GM19240 (cell line): ENCODE data around the gene MGAT4B.
A peak's percentile ranks its signal among the peaks of the same experiment; 100 is the strongest.
"Not testable (repeated sequence)": the region's sequence is repeated elsewhere in the genome, so short reads cannot be mapped to it uniquely, and the experiment has no call there.

Experiments used
- DNase-seq: peaks from one replicate; pipeline ENCODE4 v3.0.0; 2011; ENCODE audit warnings: low spot score; ENCODE audit not compliant: insufficient read length

MGAT4B gene

DNA sequence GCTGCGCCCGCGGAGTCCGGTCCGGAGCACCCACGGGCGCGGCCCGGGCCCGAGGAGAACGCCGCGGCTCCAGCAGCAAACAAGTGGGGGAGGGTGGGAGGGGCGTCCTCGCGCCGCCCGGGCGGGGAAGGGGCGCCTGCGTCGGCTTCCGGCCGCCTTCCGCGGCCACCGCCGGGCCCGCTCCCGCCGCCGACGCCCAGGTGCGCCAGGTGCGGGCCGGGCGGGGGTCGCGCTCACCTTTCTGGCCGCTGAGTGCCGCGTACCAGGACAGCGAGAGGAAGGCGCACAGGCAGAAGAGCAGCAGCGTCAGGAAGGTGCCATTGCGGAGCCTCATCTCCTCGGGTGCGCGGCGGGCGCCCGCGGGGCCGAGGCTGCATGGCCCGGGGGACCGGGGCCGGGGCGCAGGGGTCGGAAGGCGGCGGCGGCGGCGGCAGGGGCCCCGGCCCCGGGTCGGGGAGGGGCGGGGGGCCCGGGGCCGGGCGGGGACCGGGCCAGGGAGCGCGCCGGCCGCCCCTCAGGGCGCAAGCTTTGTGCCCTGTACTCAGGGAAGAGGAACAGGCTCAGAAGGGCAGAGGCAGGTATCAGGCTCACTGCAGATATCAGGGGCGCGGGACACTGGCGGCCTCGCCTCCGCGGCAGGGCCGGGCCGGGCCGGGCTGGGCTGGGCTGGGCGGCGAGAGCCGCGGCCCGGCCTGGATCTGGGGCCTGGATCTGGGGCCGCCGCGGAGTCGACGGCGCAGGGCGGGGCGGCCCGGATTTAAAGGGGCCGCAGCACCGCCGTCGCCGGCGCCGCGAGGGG is at the start of gene MGAT4B:
TSS of gene MGAT4B (minus strand) at position 617 of the 799 bp plus-strand sequence. CDS start at position 334, 283 bp downstream.
- DNase-seq, result peak; percentile 85

DNA sequence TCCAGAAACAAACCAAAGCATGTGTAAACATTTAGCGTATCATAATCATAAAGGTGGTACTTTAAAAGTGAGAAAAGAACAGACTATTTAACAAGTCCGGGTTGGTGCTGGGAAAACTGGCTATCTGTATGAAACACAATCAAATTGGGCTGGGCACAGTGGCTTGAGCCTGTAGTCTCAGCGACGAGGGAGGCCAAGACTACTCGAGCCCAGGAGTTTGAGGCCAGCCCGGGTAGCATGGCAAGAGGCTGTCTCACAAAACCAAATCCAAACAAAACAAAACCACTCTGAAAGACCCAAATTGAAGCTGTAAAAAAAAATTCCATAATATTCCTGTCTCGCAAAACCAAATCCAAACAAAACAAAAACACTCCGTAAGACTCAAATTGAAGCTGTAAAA is 47.7 kb upstream of the MGAT4B start:
- no peak for DNase-seq

DNA sequence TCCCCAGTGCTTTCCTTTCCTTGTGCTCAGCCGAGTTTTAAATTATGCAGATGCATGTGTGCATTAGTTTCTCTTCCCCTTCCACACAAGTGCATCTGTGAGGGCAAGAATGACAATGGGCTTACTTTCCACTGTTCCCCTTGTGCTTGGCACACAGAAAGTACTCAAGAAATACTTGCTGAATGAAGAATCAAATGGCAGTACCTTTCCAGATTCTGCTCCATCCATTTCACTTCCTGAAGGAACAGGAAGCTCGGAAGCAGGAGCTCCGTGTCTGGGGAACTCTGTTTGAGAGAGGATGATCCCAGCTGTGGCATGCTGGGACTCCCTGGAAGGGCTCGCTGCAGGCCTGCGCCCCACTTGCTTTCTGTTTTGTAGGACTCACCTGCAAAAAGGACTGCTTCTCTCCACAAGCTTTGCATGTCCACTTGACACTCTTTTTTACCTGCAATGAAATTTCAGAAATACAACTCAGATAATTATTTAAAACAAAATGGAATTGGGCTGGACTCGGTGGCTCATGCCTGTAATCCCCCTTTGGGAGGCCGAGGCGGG is 46.4 kb upstream of the MGAT4B start:
- no peak for DNase-seq

DNA sequence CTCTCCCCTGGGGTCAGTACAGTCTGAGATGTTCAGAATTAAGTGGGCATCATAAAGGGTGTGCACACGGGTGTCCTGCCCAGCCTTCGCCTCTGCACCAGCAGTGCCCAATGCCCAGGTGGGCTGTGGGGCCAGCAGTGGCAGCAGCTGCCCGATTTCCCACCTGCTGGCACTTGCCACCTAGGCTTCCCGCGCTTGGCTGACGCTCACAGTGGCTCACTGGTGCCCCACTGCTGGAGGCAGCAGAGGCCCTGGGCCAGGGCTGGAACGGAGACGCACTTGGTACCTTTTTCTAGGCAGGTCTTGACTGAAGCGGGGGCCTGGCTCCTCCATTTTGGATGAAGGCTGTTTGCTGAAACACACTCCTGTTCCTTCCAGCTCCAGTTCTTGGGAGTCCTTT is 35.0 kb upstream of the MGAT4B start:
- DNase-seq, result no peak

DNA sequence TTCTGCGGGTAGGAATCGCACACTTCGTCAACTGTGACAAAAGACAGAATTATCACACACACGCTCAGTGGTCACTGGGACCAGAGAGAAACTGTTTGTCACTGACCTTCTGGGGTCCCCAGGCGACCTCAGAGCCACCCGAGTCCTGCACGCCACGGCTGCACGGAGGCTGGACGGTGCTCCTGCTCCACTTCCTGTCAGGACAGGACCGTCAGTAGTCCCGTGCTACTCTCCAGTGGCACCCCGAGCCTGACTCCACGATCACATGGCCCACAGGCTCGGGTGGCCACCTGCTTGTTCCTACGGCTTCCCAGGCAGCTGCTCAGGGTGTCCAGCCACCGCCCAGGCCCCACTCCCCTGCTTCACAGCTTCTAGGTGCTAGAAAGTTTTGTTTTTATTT is 34.1 kb upstream of the MGAT4B start:
- no peak for DNase-seq

DNA sequence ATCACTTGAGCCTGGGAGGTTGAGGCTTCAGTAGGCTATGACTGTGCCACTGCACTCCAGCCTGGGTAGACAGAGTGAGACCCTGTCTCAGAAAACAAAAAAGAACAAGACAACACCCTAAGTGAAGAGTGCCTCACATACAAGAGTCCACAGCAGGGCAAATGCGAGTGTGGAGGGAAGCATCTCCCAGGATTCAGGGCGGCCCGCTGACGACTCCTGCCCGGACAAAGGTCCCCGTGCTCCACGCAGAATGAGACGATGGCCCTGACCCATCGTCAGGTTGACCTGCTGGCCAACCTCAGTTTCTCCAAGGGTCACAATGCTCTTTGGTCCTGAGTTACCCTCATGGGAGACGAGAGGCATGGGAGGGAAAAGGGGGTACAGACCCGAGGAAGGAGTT is 33.7 kb upstream of the MGAT4B start:
- no peak for DNase-seq

DNA sequence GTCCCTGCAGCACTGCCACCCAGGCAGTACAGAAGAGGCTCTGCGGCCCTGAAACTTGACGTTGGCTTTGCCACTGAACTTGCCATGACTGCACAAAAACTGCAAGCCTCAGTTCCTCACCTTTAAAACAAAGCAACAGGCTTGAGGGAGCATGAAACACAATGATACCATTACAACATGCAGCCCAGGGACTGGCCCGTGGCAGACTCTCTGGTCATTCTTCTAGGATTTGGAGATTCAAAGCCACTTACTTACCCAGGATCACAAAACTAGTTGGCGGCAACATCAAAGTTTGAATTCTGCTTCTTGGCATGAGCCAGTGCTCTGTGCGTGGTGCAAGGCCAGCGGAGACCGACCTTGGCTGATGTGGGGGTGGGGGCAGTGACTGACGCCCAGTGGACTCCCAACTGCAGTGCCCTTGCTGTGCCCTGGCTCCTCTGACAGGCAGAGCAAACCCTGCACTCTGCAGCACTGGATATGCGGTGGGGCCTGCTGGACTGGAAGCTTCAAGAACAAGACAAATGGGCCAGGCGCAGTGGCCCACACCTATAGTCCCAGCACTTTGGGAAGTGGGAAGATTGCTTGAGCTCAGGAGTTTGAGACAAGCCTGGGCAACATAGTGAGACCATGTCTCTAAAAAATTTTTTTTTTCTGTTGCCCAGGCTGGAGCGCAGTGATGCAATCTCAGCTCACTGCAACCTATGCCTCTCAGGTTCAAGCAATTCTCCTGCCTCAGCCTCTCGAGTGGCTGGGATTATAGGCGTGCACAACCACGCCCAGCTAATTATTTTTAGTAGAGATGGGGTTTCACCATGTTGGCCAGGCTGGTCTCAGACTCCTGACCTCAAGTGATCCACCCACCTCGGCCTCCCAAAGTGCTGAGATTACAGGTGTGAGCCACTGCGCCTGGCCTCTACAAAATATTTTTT is 32.9 kb upstream of the MGAT4B start:
- no peak for DNase-seq

DNA sequence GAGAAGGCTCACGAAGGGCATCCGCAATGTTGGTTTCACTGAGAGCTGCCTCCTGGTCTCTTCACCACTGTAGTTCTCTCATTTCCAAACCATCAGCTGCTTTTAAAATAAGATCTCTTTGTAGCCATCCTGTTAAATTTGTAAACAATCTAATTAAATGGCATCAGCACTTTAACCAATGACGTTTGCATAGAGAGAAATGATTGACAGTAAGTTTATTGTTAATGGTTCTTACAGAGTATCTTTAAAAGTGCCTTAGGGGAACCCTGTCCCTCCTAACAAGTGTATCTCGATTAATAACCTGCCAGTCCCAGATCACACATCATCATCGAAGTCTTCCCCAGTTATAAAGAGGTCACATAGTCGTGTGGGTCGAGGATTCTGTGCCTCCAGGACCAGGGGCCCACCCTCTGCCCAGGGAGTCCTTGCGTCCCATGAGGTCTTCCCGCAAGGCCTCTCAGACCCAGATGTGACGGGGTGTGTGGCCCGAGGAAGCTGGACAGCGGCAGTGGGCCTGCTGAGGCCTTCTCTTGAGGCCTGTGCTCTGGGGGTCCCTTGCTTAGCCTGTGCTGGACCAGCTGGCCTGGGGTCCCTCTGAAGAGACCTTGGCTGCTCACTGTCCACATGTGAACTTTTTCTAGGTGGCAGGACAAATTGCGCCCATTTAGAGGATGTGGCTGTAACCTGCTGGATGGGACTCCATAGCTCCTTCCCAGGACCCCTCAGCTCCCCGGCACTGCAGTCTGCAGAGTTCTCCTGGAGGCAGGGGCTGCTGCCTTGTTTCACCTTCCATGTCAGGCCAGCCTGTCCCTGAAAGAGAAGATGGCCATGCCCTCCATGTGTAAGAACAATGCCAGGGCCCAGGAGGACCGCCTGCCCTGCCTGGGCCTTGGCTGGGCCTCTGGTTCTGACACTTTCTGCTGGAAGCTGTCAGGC is 30.7 kb upstream of the MGAT4B start:
- no peak for DNase-seq

DNA sequence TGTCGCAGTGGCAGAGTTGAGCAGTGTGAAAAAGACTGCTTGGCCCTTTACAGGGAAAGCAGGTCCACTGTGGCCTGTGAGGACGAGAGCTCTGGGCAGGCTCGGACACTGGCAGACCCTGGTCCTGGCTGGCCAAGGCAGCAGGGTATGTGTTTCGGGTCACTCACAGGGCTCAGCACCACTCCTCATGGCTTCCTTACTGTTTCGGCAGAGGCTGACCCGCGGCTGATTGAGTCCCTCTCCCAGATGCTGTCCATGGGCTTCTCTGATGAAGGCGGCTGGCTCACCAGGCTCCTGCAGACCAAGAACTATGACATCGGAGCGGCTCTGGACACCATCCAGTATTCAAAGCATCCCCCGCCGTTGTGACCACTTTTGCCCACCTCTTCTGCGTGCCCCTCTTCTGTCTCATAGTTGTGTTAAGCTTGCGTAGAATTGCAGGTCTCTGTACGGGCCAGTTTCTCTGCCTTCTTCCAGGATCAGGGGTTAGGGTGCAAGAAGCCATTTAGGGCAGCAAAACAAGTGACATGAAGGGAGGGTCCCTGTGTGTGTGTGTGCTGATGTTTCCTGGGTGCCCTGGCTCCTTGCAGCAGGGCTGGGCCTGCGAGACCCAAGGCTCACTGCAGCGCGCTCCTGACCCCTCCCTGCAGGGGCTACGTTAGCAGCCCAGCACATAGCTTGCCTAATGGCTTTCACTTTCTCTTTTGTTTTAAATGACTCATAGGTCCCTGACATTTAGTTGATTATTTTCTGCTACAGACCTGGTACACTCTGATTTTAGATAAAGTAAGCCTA is 29.8 kb upstream of the MGAT4B start:
- no peak for DNase-seq

DNA sequence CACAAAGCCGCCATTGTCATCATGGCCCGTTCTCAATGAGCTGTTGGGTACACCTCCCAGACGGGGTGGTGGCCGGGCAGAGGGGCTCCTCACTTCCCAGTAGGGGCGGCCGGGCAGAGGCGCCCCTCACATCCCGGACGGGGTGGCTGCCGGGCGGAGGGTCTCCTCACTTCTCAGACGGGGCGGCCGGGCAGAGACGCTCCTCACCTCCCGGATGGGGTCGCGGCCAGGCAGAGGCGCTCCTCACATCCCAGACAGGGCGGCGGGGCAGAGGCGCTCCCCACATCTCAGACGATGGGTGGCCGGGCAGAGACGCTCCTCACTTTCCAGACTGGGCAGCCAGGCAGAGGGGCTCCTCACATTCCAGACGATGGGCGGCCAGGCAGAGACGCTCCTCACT is 28.2 kb upstream of the MGAT4B start:
- DNase-seq, result not testable (repeated sequence)

DNA sequence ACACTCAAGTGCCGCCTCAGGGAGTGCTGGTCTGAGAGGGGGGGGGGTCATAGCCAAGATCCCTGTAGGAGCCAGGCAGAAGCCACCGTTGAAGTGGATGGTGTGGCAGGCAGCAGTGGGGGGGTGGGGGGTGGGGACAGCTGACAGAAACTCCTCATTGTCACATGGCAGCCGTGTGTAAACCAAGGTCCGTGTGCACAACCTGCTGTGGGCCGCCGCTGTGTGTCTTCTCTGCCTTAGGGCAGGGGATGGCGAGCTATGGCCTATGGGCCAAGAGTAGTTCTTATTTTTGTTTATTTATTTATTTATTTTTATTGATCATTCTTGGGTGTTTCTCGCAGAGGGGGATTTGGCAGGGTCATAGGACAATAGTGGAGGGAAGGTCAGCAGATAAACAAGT is 27.5 kb upstream of the MGAT4B start:
- DNase-seq, result no peak

DNA sequence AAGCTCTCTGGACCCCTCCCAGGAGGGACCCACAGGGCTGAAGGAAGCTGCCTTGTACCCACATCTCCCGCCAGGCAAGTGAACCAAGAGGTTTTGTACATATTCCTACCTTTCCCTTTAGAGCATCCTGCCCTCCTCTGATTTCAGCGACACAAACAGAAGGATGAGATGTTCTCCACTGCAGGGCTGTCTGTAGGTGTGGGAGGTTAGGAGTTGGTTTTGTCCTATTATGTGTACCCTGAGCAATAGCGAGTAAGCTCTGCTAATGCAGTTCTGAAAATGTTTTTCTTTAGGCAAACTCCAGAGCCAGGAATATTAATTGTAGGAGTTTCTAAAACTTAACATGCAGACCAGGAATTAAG is 27.0 kb upstream of the MGAT4B start:
- no peak for DNase-seq

DNA sequence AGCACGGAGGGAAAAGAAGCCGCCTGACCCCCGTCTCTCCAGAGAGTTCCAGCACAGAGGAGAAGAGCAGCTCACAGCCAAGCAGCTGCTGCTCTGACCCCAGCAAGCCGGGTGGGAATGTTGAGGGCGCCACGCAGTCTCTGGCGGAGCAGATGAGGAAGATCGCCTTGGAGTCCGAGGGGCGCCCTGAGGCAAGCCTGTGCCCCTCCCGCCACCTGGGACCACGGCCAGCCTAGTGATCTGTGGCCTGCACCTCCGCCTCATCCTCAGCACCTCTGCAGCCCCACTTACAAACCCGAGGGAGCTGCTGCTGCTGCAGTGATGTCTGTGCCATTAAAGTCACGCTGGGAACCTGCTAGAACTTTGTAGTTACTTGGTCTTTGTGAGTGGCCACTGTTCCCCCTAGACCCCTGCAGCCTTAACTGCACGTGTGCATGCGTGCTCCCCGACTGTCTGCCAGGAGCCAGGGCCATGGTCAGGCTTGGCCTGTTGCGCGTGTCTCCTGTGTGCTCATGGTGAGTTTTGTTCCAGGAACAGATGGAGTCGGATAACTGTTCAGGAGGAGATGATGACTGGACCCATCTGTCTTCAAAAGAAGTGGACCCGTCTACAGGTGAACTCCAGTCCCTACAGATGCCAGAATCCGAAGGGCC is 26.5 kb upstream of the MGAT4B start:
- DNase-seq, result no peak

DNA sequence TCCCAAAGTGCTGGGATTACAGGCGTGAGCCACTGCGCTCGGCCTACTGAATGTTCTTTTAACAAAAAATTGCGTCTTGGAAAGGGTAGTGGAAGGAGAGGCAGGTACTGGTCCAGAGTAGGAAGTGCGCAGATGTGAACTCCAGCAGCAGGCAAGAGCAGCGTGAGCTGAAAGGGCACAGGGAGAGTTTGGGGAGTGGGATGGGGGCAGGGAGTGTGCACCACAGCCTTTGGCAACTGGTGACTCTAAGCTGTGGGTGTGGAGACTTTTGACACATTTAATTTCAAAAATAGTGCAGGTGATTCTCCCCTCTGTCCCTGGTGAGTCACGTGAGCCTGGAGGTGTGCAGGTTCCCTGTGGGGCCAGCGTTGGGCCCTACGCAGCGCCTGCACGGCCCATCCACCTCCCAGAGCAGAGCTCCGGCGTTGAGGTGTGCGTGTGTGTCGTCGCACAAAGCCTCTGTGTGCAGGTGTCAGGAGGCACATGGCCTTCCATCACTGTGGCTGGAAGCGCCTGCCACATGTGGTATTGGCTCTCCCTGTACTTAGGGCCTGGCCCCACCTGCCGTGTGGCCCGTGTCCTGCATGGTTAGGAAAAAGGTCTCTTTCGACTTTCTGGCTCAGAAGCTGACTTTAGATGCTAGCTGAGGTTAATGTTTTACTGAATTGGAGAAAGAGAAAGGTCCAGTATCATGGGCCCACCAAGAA is 25.5 kb upstream of the MGAT4B start:
- DNase-seq, result no peak

DNA sequence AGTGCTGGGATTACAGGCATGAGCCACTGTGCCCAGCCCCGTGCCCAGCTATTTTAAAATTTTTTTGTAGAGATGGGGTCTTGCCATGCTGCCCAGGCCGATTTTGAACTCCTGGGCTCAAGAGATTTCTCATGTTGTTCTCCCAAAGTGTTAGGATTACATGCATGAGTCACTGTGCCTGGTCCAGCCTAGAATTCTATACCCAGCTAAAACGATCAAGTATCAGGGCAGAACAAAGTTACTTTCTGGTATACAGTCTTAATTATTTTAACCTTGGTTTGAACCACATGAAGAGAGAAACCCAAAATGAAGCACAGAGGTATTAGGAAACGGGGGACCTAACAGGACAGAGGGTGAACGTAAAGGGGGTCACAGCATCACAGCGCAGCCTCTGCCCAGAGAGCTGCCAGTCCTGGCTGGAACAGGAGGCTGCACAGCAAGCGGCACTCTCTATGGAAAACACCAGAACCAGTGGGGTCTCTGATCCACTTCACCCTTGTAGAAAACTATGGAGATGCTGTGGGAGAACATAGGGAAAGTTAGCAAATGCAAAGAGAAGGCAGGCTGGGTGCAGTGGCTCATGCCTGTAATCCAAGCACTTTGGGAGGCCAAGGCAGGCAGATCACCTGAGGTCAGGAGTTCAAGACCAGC is 24.3 kb upstream of the MGAT4B start:
- DNase-seq, result no peak

DNA sequence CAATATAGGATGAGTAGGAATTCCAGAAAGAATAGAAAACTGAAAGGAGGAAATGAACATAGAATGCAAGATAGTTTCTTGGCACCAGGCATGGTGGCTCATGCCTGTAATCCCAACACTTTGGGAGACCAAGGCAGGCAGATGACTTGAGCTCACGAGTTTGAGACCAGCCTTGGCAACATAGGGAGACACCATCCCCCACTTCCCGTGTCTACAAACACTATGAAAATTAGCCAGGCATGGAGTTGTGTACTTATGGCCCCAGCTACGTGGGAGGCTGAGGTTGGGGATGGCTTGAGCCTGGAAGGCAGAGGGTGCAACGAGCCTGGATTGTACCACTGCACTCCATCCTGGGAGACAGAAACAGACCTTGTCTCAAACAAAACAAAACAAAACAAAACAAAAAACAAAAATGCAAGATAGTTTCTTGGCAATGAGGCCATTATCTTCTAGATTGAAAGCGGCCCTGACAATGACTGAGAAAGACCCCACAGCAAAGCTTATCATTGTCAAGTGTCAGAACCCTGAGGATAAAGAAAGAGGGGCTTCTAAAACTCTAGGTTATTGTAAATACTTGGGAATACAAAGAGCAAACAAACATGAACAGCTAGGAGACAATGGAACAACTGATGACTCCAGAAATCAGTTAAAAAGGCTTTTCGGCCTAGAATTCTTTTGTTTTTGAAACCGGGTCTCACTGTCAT is 23.2 kb upstream of the MGAT4B start:
- no peak for DNase-seq

DNA sequence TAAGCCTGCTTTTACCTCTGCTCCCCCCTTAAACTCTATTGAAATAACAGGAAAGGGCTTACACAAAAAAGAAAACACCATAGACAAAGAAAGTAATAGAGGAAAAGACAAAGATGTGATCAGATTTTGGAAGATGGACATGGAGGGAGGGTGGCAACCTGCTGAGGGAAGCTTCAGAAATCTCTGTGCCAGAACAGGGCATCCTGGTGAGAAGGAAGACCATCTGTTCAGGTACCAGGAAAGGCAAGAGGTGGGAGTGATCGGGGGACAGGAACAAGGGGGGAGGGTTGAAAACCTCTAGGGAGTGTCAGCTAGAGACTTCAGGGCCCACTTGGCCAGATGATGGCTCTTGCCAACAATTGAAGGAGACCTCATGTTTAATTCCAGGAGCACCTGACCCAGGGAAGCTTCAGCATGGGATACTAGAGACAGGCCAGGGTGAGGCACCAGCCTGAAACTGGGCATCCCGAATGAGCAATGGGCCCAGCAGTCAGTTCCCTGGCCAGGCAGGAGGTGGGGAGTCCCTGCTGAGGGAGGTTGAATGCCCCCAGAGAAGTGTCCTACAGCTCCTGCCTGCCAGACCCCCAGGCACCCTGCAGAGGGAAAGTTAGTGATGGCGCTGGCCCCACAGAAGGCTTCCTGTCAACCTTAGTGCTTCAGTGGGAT is 22.2 kb upstream of the MGAT4B start:
- no peak for DNase-seq

DNA sequence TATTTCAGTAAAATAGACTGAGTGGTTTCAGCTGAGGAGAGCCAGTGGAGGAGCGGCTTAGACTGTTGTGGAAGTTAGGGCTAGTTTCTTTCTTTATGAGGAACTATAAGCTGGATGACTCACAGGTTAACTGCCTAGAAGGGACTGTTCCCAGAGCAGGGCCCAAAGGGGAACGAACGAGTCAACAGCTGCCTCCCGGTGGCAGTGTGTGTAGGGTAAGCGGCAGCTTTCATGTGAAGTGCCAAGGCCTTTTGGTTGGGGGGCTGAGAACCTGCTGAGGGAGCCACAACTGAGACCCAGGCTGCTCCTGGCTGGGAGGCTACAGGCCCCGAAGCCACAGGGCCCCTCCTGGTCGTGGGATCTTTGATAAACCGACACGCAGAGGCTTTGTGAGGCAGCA is 21.0 kb upstream of the MGAT4B start:
- no peak for DNase-seq
